CD4-positive, alpha-beta T cell treated with Interleukin-6 at 100 ng/mL for 8 hours (primary cell): ENCODE data around the gene LPAR3.

Experiments used
- DNase-seq: peaks from one replicate; pipeline ENCODE4 v3.0.0-alpha.2; 2020; ENCODE audit warnings: mixed read lengths, low spot score

Gene LPAR3

GRCh38 chr1:84774669-84775534, 118.1 kb downstream of the LPAR3 start:
- DNase-seq = no peak

DNA sequence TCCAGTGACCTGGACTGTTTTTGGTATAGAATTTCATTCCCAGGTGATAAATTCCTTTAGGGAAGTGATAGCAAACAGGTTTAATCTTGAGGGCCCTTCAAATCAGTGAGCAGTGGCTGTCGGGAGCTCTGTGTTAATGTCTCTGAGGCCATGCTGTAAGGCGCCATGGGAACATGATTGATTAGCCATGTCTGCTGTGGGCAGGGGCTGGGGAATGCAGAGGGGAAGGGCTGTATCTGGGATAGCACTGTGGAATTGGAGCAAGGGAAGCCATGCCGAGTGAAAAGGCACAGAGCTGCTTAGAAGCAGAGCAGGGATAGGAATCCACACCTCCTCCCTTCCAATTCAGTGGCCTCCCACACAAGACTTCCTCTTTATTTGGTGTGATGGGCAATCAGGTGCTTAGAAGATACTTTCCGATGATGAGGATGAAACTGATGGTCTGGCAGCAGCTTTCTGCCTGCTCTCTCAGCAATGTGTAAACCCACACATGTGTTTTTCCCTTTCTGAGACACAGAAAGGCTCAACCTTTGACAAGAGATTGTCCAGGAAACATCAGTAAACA, 119.0 kb downstream of the LPAR3 start:
- DNase-seq = no peak

GRCh38 chr1:84773195-84773594, 119.8 kb downstream of the LPAR3 start:
- DNase-seq = no peak

- DNase-seq = peak; percentile 62
These were observed 120.5 kb downstream of the LPAR3 start for GRCh38 chr1:84772428-84772943.

- DNase-seq = no peak
These were observed 121.1 kb downstream of the LPAR3 start for GRCh38 chr1:84771895-84772294.

DNA sequence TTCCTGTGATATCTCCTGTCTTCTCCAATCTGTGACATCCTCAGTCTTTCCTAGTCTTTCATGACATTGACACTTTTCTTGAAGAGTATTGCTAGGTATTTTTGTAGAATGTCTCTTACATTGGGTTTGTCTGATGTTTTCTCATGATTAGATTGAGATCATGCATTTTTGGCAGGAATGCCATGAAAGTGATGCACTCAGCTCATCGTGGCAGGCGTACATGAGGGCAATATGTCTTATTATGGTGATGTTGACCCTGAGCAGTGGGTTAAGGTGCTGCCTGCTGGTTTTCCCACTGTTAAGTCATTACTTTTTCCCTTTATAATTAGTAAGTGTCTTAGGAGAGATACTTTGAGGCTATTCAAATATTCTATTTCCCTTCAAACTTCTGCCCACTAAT, 122.5 kb downstream of the LPAR3 start:
- DNase-seq = no peak

DNA sequence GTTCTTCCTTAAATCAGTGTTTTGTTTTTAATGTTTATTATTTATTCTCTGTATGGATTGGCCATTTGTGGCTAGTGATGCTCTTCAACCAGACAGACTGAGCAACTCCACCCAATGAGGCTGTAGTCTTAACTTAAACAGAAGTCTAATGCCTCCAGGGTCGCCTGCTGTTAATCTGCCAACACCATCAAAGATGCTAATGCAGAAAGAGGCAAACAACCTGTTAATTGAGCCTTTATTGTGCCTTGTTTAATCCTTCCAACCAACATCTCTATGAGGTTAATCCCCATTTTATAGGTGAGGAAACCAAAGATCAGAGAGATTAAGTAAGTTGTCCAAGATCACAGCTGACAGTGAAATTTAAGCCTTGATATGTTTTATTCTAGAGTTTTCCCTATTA, 123.4 kb downstream of the LPAR3 start:
- no peak for DNase-seq

DNA sequence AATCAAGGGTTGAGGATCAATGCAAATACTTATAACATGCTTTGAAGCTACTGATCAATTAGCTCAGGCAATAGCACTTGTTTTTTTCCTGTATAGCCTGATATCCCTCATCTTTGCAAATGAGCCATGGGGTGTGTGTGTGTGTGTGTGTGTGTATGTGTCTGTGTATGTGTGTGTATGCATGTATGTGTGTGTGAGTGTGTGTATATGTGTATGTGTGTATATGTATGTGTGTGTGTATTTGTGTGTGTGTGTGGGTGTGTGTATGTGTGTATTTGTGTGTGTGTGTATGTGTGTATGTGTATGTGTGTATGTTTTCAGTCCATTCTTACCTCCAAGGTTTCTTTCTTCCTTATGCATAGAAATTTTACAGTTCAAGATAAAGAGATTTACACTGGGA, 124.4 kb downstream of the LPAR3 start:
- DNase-seq = no peak

GRCh38 chr1:84763912-84764680, 128.9 kb downstream of the LPAR3 start:
- no peak for DNase-seq

DNA sequence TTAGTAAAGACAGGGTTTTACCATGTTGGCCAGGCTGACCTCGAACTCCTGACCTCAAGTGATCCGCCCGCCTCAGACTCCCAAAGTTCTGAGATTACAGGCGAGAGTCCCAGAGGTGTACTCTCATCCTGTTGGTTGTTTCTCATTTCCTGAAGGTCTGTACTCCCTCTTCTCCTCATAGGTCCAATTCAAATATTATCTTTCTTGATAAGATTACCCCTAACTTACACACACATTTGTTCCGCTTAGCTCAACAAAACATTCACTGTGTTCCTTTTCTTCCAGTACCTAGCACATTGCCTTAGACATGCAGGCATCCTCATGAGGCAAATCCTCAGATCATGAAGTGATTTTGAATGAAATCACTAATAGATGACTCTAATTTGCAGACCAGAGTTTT, 130.3 kb downstream of the LPAR3 start:
- no peak for DNase-seq
